Gastroesophageal sphincter (tissue), 4 donors: ENCODE measurements around the gene TNC. TPM values are rescaled to one million over a fixed set of nuclear protein-coding genes. Genes with fewer than 3 reads are reported as not detected.

Experiments
- ATAC-seq: fragments of 150-250 bp; one replicate; pipeline ENCODE4 v1.9.1; 2016; ENCODE audit warnings: mild to moderate bottlenecking, moderate library complexity
- H3K27ac ChIP-seq, 4 donors: fragments of 200-600 bp; sonication (generic) in 3 of 4; 1 replicate in 3 of 4; 2 replicates in 1 of 4; pipeline ENCODE4 v1.5.1; 2016 to 2019
- H3K27me3 ChIP-seq: fragments of 200-600 bp; sonication (generic); one replicate; pipeline ENCODE4 v1.5.1; 2019
- H3K36me3 ChIP-seq, 2 donors: fragments of 200-600 bp; sonication (generic); one replicate each; pipeline ENCODE4 v1.5.1; 2019; ENCODE audit warnings: control low read depth in 1 of 2
- H3K4me1 ChIP-seq, 3 donors: fragments of 200-600 bp; sonication (generic); 1 replicate in 2 of 3; 2 replicates in 1 of 3; pipeline ENCODE4 v1.5.1; 2016 to 2019; ENCODE audit warnings: control low read depth in 2 of 3
- H3K4me3 ChIP-seq, 2 donors: fragments of 200-600 bp; sonication (generic); one replicate each; pipeline ENCODE4 v1.5.1; 2019; ENCODE audit warnings: mild to moderate bottlenecking in 1 of 2, moderate library complexity in 1 of 2
- H3K9me3 ChIP-seq, 3 donors: fragments of 200-600 bp; sonication (generic); one replicate each; pipeline ENCODE4 v1.5.1; 2017 to 2019; ENCODE audit warnings: control low read depth in 2 of 3
- CTCF ChIP-seq, 4 experiments: fragments of 200-600 bp in 2 of 4; fragments of 450-650 bp in 2 of 4; sonication (generic) in 1 of 4; IDR thresholded peaks; one replicate each; pipeline ENCODE4 v1.5.1; 2017 to 2019; ENCODE audit warnings: antibody characterized with exemption in 4 of 4, mild to moderate bottlenecking in 2 of 4, moderate library complexity in 2 of 4
- EP300 ChIP-seq: sonication (generic); formaldehyde crosslinking; IDR thresholded peaks from one replicate; pipeline ENCODE4 v1.6.1; 2017; ENCODE audit warnings: antibody characterized with exemption, mild to moderate bottlenecking
- POLR2A ChIP-seq, 2 donors: fragments of 450-650 bp; IDR thresholded peaks; one replicate each; pipeline ENCODE4 v1.6.1; 2017; ENCODE audit warnings: antibody characterized with exemption in 2 of 2, mild to moderate bottlenecking in 2 of 2, moderate library complexity in 1 of 2
- POLR2AphosphoS5 ChIP-seq: sonication (generic); formaldehyde crosslinking; IDR thresholded peaks from one replicate; pipeline ENCODE4 v1.6.1; 2017; ENCODE audit warnings: antibody characterized with exemption
- whole genome bisulfite sequencing, 2 donors: methylation state at CpG; one replicate each; pipeline ENCODE4 v1.1.5; 2018; ENCODE audit warnings: low coverage in 1 of 2; 5-methylcytosine and 5-hydroxymethylcytosine counted together
- total RNA-seq, 4 donors: library from RNA; depleted of rRNA; stranded (reverse); fragments of >200 nt; gene quantifications; one replicate each; pipeline ENCODE4 v1.1.0, GENCODE V29; 2016

The TNC gene
- total RNA-seq, 4 donors from 2014 or later = 194 to 799 (median 466) TPM

GRCh38 chr9:115018547-115019435 is 99.2 kb downstream of the TNC start:
- H3K36me3 ChIP-seq = peaks cover 0 to 32% of the 10 kb centered on the region in 2 donors
- H3K4me1 ChIP-seq = peaks cover 6 to 44% (median 7%) of the 10 kb centered on the region in 3 donors
- peak; percentile 90 for ATAC-seq
- no peaks in the 10 kb centered on the region for H3K9me3 ChIP-seq
- no peak overlapping the region for H3K4me3 ChIP-seq
- 14 to 38% methylated on average over 6 of the region's 8 CpGs for WGBS, 2 donors
- peak overlapping the region; percentile 78 to 92 (median 86) for H3K27ac ChIP-seq
- no peak for TF ChIP-seq CTCF (IDR thresholded peaks at IDR 0.05)
- peak; percentile 96 for TF ChIP-seq POLR2AphosphoS5
- no peak for TF ChIP-seq POLR2A (IDR thresholded peaks at IDR 0.05)
- no peaks in the 10 kb centered on the region for H3K27me3 ChIP-seq

GRCh38 chr9:115016344-115016743 is 101.6 kb downstream of the TNC start:
- H3K4me1 ChIP-seq = peaks cover 6 to 44% (median 7%) of the 10 kb centered on the region in 3 donors
- no peak for ATAC-seq
- H3K27ac ChIP-seq = peak overlapping the region in 1 of 4 donors; percentile 2

GRCh38 chr9:115015018-115015635 is 102.8 kb downstream of the TNC start:
- no peaks in the 10 kb centered on the region for H3K27me3 ChIP-seq
- no peak for ATAC-seq
- H3K4me1 ChIP-seq = peaks cover 6 to 47% (median 7%) of the 10 kb centered on the region in 3 donors
- H3K27ac ChIP-seq = no peak overlapping the region
- no peaks in the 10 kb centered on the region for H3K36me3 ChIP-seq
- H3K4me3 ChIP-seq = no peak overlapping the region
- 80% methylated on average over 2 of the region's 4 CpGs; no CpG with 5 or more reads in 1 of the 2 donors for WGBS, 2 donors
- no peaks in the 10 kb centered on the region for H3K9me3 ChIP-seq
- TF ChIP-seq POLR2A (IDR thresholded peaks at IDR 0.05) (no peak), CTCF (IDR thresholded peaks at IDR 0.05) (peak; percentile 34 to 72 (median 46)), EP300 (no peak), POLR2AphosphoS5 (no peak)

More at GRCh38 chr9:115016344-115016743, 101.6 kb downstream of the TNC start:
- 77 to 80% methylated on average over 4 of the region's 5 CpGs for WGBS, 2 donors
- Histone ChIP-seq H3K36me3 (peaks cover 0 to 8% of the 10 kb centered on the region in 2 donors), H3K9me3 (no peaks in the 10 kb centered on the region), H3K27me3 (no peaks in the 10 kb centered on the region), H3K4me3 (no peak overlapping the region)
- no peak for TF ChIP-seq POLR2A (IDR thresholded peaks at IDR 0.05)
- TF ChIP-seq EP300 = no peak
- no peak for TF ChIP-seq POLR2AphosphoS5
- no peak for TF ChIP-seq CTCF (IDR thresholded peaks at IDR 0.05)

GRCh38 chr9:115014438-115014837 is 103.5 kb downstream of the TNC start:
- no peak overlapping the region for H3K27ac ChIP-seq
- WGBS, 2 donors = 33 to 70% methylated on average over 1 to 3 of the region's 3 CpGs
- peaks cover 6 to 46% (median 7%) of the 10 kb centered on the region in 3 donors for H3K4me1 ChIP-seq
- H3K27me3 ChIP-seq = no peaks in the 10 kb centered on the region
- no peaks in the 10 kb centered on the region for H3K36me3 ChIP-seq
- no peak for ATAC-seq
- no peaks in the 10 kb centered on the region for H3K9me3 ChIP-seq
- no peak overlapping the region for H3K4me3 ChIP-seq
- no peak for TF ChIP-seq CTCF (IDR thresholded peaks at IDR 0.05)
